HS-27A (cell line): Measurements from ENCODE around the gene AQP2.

Experiments
- DNase-seq: peaks from one replicate; pipeline ENCODE4 v3.0.0-alpha.2; 2012; ENCODE audit warnings: low read depth, missing footprints

The AQP2 gene, protein sequence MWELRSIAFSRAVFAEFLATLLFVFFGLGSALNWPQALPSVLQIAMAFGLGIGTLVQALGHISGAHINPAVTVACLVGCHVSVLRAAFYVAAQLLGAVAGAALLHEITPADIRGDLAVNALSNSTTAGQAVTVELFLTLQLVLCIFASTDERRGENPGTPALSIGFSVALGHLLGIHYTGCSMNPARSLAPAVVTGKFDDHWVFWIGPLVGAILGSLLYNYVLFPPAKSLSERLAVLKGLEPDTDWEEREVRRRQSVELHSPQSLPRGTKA

GRCh38 chr12:49950273-49951251, at the start of gene AQP2:
Gene AQP2, plus strand, starts transcription at chr12:49950737. Its CDS starts 94 bp downstream, at chr12:49950831.
- no peak for DNase-seq

- DNase-seq: no peak
Observed at GRCh38 chr12:49901026-49901425, 49.5 kb upstream of the AQP2 start.

GRCh38 chr12:49901986-49902385, 48.6 kb upstream of the AQP2 start:
- no peak for DNase-seq

GRCh38 chr12:49902399-49903350, 47.9 kb upstream of the AQP2 start:
- DNase-seq: no peak

- no peak for DNase-seq
Observed at GRCh38 chr12:49903351-49903699, 47.2 kb upstream of the AQP2 start.

DNA sequence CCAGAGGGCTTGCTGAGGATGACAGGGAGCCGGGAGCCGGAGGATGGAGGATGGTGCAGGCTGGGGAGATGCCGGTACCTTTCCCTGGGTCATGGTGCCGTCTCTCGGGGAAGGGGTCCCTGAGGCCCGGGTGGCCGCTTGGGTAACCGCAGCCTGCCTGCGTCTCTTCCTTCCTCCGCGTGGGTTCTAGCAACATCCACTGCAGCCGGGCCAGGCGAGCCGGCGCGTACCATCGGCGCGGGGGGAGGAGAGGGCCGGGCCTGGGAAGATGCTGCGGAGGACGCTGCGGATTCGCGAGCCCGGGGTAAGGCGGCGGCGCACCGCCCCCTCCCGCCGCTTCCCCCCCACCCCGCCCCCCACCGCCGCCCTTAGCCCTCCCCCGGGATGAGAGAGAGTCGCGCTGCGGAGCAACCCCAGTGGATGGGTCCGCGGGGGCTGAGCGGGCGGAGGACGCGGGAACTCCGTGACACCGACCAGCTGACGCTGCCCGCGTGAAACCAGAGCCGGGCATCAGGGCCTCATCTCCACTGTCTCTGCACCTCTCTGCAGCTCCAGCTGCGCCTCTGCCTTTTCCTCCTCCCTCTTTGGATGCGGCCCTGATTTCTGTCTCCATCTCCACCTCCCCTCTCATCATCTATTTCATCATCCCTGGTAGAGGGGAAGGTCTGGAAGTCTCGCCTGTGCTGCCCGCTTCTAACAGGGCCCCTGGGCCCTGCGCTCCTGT, 46.7 kb upstream of the AQP2 start, which contains the start of gene FAIM2:
Gene FAIM2 (minus strand): TSS at position 201 of the 724 bp plus-strand sequence. CDS start 108 bp downstream, at position 93.
- DNase-seq: no peak

DNA sequence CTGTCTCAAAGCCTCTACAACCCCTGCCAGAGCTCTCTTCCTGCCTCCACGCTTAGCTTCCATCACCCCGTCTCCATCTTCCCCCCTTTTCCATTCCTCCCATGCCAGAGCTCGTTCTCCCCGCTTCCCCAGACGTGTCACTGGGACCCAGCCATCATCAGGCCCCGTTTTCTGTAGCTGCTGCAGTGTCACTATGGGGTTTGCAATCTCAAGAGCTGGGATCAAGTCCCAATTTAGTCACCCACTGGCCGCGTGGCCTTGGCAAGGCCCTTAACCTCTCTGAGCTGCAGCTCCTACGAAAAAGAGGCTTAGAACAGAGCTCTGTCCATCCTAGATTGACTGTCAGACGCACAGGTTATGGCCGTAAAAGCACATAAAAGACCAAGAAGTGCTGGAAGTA, 45.9 kb upstream of the AQP2 start:
- DNase-seq: no peak

DNA sequence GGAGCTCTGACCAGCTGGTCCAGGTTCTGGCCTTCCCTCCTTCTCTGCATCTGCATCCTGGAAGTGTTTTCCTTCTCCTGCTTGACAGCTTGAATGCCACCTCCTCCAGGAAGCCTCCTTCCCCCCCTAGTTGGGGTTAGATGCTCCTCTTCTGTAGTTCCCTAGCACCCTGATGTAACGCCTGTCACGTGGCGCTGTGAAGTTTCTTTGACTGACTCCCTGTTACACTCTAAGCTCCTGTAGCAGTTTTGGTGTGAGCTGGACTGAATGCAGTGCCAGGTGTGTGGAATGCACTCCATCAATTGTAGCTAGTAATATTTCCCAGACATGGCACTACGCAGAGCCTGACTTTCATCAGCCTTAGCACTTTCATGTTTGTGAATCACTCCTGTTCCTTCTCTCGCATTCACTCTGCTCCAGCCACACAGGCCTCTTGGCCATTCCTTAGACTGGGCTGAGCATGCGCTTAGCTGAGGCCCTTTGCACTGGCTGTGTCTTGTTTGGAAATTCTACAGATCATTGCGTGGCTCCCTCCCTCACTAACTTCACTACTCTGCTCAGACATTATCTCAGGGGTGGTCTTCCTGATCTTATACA, 44.7 kb upstream of the AQP2 start:
- DNase-seq: no peak

DNA sequence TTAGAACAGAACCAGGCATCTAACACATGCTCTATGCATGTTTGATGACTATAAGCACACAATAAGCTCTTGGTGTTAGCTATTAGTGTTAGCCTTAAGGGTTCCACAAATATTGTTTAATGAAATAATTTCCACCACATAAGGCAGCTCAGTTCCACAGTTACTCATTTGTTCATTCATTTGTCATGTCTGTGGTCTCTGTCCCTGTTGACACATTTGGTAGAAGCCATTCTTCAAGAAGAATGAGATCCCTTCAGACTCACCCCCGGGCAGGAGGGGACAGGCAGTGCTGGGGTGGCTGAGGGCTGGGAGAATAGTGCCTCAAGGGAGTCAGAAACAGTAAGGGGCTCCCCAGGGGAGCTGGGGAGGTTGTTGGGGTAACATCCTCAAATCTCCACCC, 43.2 kb upstream of the AQP2 start:
- DNase-seq: no peak

DNA sequence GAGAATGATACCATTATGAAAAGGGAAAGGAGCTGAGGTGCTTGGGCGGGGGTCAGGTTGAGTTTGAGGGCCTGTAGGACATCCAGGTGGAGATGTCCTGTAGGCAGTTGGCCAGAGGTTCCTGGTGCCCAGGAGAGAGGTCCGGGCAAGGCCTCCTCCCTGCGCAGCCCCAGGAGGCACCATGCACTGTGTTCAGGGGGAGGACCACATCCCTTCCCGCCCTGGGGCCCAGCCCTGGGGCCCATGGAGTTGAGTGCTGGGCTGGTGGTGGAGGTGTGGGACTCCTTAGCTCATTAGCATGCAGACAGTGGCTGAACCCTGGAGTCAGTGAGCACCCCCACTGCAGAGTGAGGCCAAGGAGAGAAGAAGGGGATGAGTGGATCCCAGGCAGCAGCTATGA, 41.2 kb upstream of the AQP2 start:
- DNase-seq: no peak

- DNase-seq: no peak
Observed at GRCh38 chr12:49909826-49910225, 40.7 kb upstream of the AQP2 start.

DNA sequence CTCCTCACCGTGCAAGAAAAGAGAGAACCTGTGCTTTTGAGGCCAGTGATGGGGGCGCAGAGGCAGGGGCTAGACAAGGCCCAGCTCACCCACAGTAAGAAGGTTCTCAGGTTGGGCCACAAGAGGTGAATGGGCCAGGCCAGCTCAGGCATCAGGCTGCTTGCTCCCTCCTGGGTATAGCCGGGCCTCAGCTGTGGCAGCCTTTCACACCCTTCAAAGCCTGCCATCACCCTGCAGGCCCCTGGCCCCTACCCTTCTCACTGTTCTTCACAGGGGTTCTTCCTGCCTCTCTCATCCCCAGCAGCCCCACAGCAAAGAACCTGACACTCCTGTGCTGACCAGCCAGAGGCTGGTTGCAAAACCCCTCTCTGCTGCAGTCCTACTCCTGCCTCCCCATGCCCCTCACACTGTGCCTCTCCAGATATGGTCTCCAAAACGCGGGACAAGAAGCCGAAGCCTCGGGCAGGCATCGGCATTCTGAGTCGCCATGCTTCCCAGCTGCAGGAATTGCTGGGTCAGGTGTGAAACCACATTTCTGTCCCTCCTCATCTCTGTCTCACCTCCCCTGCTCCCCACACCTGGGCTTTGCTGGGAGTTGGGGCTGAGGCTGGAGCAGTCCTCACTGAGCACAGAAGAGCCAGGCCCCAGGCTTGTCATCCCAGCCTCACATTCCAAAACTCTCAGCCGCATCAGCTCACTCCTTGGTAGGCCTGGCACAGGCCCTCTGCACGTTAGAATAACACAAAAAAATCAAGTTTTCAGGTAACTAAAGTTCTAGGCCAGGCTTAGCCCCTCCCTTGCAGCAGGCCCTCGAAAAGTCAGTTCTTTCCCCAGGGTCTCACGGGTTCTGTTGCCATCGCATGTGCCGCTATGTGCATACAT, 40.0 kb upstream of the AQP2 start:
- no peak for DNase-seq

GRCh38 chr12:49911213-49911605, 39.3 kb upstream of the AQP2 start:
- no peak for DNase-seq

- DNase-seq: no peak
Observed at GRCh38 chr12:49912345-49913255, 37.9 kb upstream of the AQP2 start.

DNA sequence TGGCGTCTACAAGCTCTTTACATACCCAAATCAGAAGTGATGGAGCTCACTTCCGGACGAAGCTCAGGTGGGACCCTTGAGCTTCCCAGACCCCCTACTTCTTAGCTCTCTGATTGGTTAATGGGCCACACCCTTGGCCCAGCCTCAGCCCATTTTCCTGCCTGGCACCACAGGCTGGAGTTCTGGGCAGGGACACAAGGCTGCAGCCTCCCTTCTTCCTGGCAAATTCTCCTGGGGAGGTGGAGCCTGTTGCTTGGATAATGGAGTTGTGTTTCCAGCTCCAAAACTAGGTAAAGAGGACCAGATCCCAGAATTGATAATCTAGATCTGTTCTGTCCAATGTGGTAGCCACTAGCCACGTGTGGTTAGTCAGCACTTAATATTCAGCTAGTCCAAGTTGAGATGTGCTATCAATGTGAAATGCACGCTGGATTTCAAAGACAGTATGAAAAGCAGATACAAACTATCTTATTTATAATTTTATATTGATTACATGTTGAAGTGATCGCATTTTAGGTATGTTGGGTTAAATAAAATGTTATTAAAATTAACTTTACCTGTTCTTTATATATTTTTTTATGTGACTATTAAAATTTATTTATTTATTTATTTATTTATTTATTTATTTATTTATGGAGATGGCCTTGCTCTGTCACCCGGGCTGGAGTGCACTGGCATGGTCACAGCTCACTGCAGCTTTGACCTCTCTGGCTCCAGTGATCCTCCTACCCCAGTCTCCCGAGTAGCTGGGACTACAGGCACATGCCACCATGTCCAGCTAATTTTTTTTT, 34.2 kb upstream of the AQP2 start:
- no peak for DNase-seq

GRCh38 chr12:49917166-49917787, 33.3 kb upstream of the AQP2 start:
- DNase-seq: no peak

- no peak for DNase-seq
Observed at GRCh38 chr12:49917788-49918173, 32.8 kb upstream of the AQP2 start.
